HCT116 (cell line): ENCODE data around the gene NHSL2. TPM values are rescaled to one million over a fixed set of nuclear protein-coding genes. Genes with fewer than 3 reads are reported as not detected.

Experiments
- ATAC-seq: fragments of 200-7000 bp; cut with Tn5 transposase; 2 replicates; pipeline ENCODE4 v1.9.1; 2020; ENCODE audit warnings: mild to moderate bottlenecking, moderate library complexity
- BruUV-seq: library from RNA; stranded (reverse); fragments of 400-500 nt; replicated peaks from 2 replicates; lab custom pipeline; 2021; lab: Mats Ljungman, UMichigan
- CTCF ChIA-PET: fragments of 300-600 bp; sonication (Branson Sonifier 250); formaldehyde crosslinking; loops from one replicate; lab custom pipeline; 2021; ENCODE audit warnings: antibody characterized with exemption; lab: Charles Lee
- POLR2A ChIA-PET: fragments of 300-600, 350-600 bp; sonication (Branson Sonifier 250); formaldehyde crosslinking; loops from one replicate; lab custom pipeline; 2021; ENCODE audit warnings: antibody characterized with exemption; lab: Charles Lee
- RAD21 ChIA-PET, 2 experiments: fragments of 300-600 bp; sonication (Branson Sonifier 250); formaldehyde crosslinking; loops; one replicate each; lab custom pipeline; 2023; ENCODE audit warnings: low total read pairs in 2 of 2; ENCODE audit not compliant: uncharacterized antibody in 2 of 2, unreplicated experiment in 2 of 2, low non-redundant PET in 1 of 2; lab: Charles Lee
- DNase-seq: peaks from one replicate; pipeline ENCODE4 v3.0.0-alpha.2; 2010; ENCODE audit warnings: low read depth, low spot score
- H2AFZ ChIP-seq: fragments of 200-600 bp; shearing (Covaris generic), sonication (generic); 2 replicates; pipeline ENCODE4 v1.6.1; 2017; ENCODE audit warnings: low read depth, mixed run types, mixed read lengths, antibody characterized with exemption, low read length; ENCODE audit not compliant: poor library complexity, severe bottlenecking
- H3K27ac ChIP-seq: 2 replicates; pipeline ENCODE4 v1.5.1; 2012; ENCODE audit warnings: low read depth, low read length
- H3K27me3 ChIP-seq: fragments of 200-600 bp; sonication (generic); 2 replicates; pipeline ENCODE4 v1.6.1; 2016; ENCODE audit warnings: mixed run types, low read length, mixed read lengths; ENCODE audit not compliant: insufficient read depth
- H3K36me3 ChIP-seq, 2 experiments: fragments of 200-500 bp in 1 of 2; fragments of 200-600 bp in 1 of 2; sonication (Bioruptor generic) in 1 of 2; sonication (generic) in 1 of 2; 2 replicates each; pipeline versions ENCODE4 v1.5.1 to v1.6.1; 2014 to 2016; ENCODE audit warnings: low read length in 2 of 2, inconsistent platforms in 1 of 2, mixed read lengths in 1 of 2, mixed run types in 1 of 2; ENCODE audit not compliant: insufficient read depth in 2 of 2, control insufficient read depth in 1 of 2
- H3K4me1 ChIP-seq, 2 experiments: fragments of 200-600 bp in 1 of 2; sonication (generic) in 1 of 2; 2 replicates each; pipeline versions ENCODE4 v1.5.1 to v1.6.1; 2012 to 2017; ENCODE audit warnings: low read length in 2 of 2, inconsistent platforms in 1 of 2, mild to moderate bottlenecking in 1 of 2, mixed read lengths in 1 of 2, mixed run types in 1 of 2, moderate library complexity in 1 of 2; ENCODE audit not compliant: insufficient read depth in 2 of 2, control insufficient read depth in 1 of 2
- H3K4me2 ChIP-seq: fragments of 200-600 bp; sonication (generic); 2 replicates; pipeline ENCODE4 v1.6.1; 2017; ENCODE audit warnings: mixed run types, low read length, mixed read lengths
- H3K4me3 ChIP-seq, 2 experiments: fragments of 200-600 bp in 1 of 2; sonication (generic) in 1 of 2; replicated peaks in 1 of 2; 2 replicates each; pipeline ENCODE4 v1.5.1; 2011 to 2016; ENCODE audit warnings: low read length in 2 of 2, control low read depth in 1 of 2, low read depth in 1 of 2, mild to moderate bottlenecking in 1 of 2, mixed read lengths in 1 of 2, mixed run types in 1 of 2
- H3K79me2 ChIP-seq: fragments of 200-600 bp; sonication (generic); 2 replicates; pipeline ENCODE4 v1.6.1; 2017; ENCODE audit warnings: mild to moderate bottlenecking, mixed run types, low read length, moderate library complexity, mixed read lengths; ENCODE audit not compliant: insufficient read depth
- H3K9ac ChIP-seq: fragments of 200-600 bp; sonication (generic); 2 replicates; pipeline ENCODE4 v1.6.1; 2016; ENCODE audit warnings: low read length, mixed read lengths
- H3K9me2 ChIP-seq: fragments of 200-600 bp; sonication (generic), shearing (Covaris generic); 2 replicates; pipeline ENCODE4 v1.6.1; 2017; ENCODE audit warnings: mixed run types, mild to moderate bottlenecking, moderate library complexity; ENCODE audit not compliant: insufficient read depth
- H3K9me3 ChIP-seq, 2 experiments: fragments of 200-500 bp in 1 of 2; fragments of 200-600 bp in 1 of 2; sonication (Bioruptor generic) in 1 of 2; sonication (generic) in 1 of 2; 2 replicates each; pipeline ENCODE4 v1.6.1; 2014 to 2017; ENCODE audit warnings: low read length in 2 of 2, mixed read lengths in 2 of 2, inconsistent platforms in 1 of 2, low read depth in 1 of 2, mild to moderate bottlenecking in 1 of 2, mixed run types in 1 of 2, moderate library complexity in 1 of 2; ENCODE audit not compliant: control insufficient read depth in 1 of 2, insufficient read depth in 1 of 2
- H4K20me1 ChIP-seq: fragments of 200-600 bp; sonication (generic), shearing (Covaris generic); 2 replicates; pipeline ENCODE4 v1.6.1; 2017; ENCODE audit warnings: mixed run types, mild to moderate bottlenecking, moderate library complexity; ENCODE audit not compliant: insufficient read depth
- CBX3 ChIP-seq: IDR thresholded peaks from 2 replicates; pipeline ENCODE4 v1.6.1; 2012; ENCODE audit warnings: low read depth
- CEBPB ChIP-seq: IDR thresholded peaks from 2 replicates; pipeline ENCODE4 v1.6.1; 2012; ENCODE audit warnings: low read depth
- EGR1 ChIP-seq: IDR thresholded peaks from 2 replicates; pipeline ENCODE4 v1.6.1; 2012; ENCODE audit warnings: low read depth
- ELF1 ChIP-seq: IDR thresholded peaks from 2 replicates; pipeline ENCODE4 v1.6.1; 2012; ENCODE audit warnings: low read depth, borderline replicate concordance
- EZH2 ChIP-seq: fragments of 200-600 bp; sonication (generic); IDR thresholded peaks from 2 replicates; pipeline ENCODE4 v1.6.1; 2017; ENCODE audit warnings: antibody characterized with exemption, mixed run types
- EZH2phosphoT487 ChIP-seq: fragments of 200-600 bp; IDR thresholded peaks from 2 replicates; pipeline ENCODE4 v1.6.1; 2018; ENCODE audit warnings: antibody characterized with exemption, borderline replicate concordance
- MAX ChIP-seq: IDR thresholded peaks from 2 replicates; pipeline ENCODE4 v1.6.1; 2012
- POLR2A ChIP-seq: IDR thresholded peaks from 2 replicates; pipeline ENCODE4 v1.7.0; 2011; ENCODE audit warnings: borderline replicate concordance; ENCODE audit not compliant: insufficient read depth, insufficient read length; ENCODE audit errors: extremely low read depth
- POLR2AphosphoS5 ChIP-seq: IDR thresholded peaks from 2 replicates; pipeline ENCODE4 v1.6.1; 2011; ENCODE audit warnings: mild to moderate bottlenecking, low read depth, low read length, moderate library complexity
- RAD21 ChIP-seq: IDR thresholded peaks from 2 replicates; pipeline ENCODE4 v1.6.1; 2012; ENCODE audit warnings: low read depth, mild to moderate bottlenecking
- SIN3A ChIP-seq: IDR thresholded peaks from 2 replicates; pipeline ENCODE4 v1.6.1; 2012; ENCODE audit warnings: low read depth
- SP1 ChIP-seq: IDR thresholded peaks from 2 replicates; pipeline ENCODE4 v1.6.1; 2012; ENCODE audit warnings: low read depth
- SRF ChIP-seq: IDR thresholded peaks from 2 replicates; pipeline ENCODE4 v1.6.1; 2012; ENCODE audit warnings: low read depth
- ZBTB33 ChIP-seq: IDR thresholded peaks from 2 replicates; pipeline ENCODE4 v1.6.1; 2011; ENCODE audit warnings: mild to moderate bottlenecking, low read length, moderate library complexity; ENCODE audit not compliant: insufficient replicate concordance; ENCODE audit errors: extremely low read depth
- ZFX ChIP-seq: fragments of 450-650 bp; IDR thresholded peaks from 2 replicates; pipeline ENCODE4 v1.6.1; 2017
- intact Hi-C: fragments of 100-400 bp; cut with micrococcal nuclease; formaldehyde crosslinking; loops from 2 replicates; pipeline ENCODE4 v1.10.0; 2022
- total RNA-seq: library from RNA; stranded (reverse); gene quantifications from one replicate; pipeline ENCODE4 v1.2.1, GENCODE V29; 2021; ENCODE audit not compliant: unreplicated experiment
- TF ChIP-seq, protein P1 (sequence below): IDR thresholded peaks from 2 replicates; pipeline ENCODE4 v1.6.1; 2012
- TF ChIP-seq, protein P2 (sequence below): IDR thresholded peaks from 2 replicates; pipeline ENCODE4 v1.6.1; 2012; ENCODE audit warnings: low read depth
- TF ChIP-seq, protein P3 (sequence below), 3 experiments: fragments of 200-600 bp in 1 of 3; sonication (generic) in 1 of 3; IDR thresholded peaks in 2 of 3; conservative IDR thresholded peaks in 1 of 3; 2 replicates each; pipeline ENCODE4 v1.5.1; 2012 to 2017; ENCODE audit warnings: low read depth in 2 of 3, low read length in 2 of 3, antibody characterized with exemption in 1 of 3, borderline replicate concordance in 1 of 3, control low read depth in 1 of 3, mild to moderate bottlenecking in 1 of 3, mixed read lengths in 1 of 3, mixed run types in 1 of 3, moderate library complexity in 1 of 3; ENCODE audit not compliant: insufficient read depth in 1 of 3

The NHSL2 gene
- total RNA-seq, 1 experiment from 2014 or later: 0.22 TPM

DNA sequence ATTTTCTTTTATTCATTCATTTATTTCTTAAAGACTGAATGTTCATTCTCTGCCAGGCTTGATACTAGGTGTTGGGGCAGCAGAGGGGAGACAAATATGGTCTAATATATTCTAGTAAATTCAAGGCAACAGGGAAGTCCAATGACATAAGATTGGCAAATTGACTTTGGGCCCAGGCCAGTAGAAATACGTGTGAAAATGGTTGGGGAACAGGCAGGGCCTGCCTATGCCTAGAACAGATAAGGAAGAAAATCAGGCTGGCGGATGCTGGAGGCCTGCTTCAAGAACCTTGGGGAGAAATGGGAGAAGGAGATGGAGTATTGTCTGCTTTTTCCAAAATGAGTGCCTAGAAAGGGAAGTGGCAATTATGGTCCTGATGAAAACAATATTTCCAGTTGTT, 112.4 kb downstream of the NHSL2 start:
- ChIA-PET CTCF (interaction anchor here (1.8 kb wide), 1 partner anchor 19 kb away, joined by 6 read pairs; no protein-coding TSS in a partner anchor), POLR2A (no interaction called here), RAD21 (no interaction called here)
- Histone ChIP-seq H3K27ac (no peak overlapping the region), H4K20me1 (no peaks in the 10 kb centered on the region), H3K9me2 (no peaks in the 10 kb centered on the region), H3K27me3 (no peaks in the 10 kb centered on the region), H3K4me1 (peaks cover 5 to 11% of the 10 kb centered on the region in 2 experiments; a peak in 3 of 4 replicates), H3K9me3 (no peaks in the 10 kb centered on the region), H3K4me3 (no peak overlapping the region), H3K36me3 (no peaks in the 10 kb centered on the region), H3K79me2 (no peaks in the 10 kb centered on the region), H3K4me2 (no peak overlapping the region), H3K9ac (no peak overlapping the region), H2AFZ (no peak overlapping the region)
- intact Hi-C loops: no loop called here
- ATAC-seq (no peak), DNase-seq (no peak)
- no TSS peak for BruUV-seq
- TF ChIP-seq ELF1 (no peak), SRF (no peak), RAD21 (no peak), CEBPB (no peak), CBX3 (no peak), POLR2AphosphoS5 (no peak), ZFX (no peak), SP1 (no peak), SIN3A (no peak), EGR1 (no peak), POLR2A (no peak), EZH2phosphoT487 (no peak), ZBTB33 (no peak), EZH2 (no peak), MAX (no peak)
- TF ChIP-seq, protein P1, sequence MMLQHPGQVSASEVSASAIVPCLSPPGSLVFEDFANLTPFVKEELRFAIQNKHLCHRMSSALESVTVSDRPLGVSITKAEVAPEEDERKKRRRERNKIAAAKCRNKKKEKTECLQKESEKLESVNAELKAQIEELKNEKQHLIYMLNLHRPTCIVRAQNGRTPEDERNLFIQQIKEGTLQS: no peak
- TF ChIP-seq, protein P2, sequence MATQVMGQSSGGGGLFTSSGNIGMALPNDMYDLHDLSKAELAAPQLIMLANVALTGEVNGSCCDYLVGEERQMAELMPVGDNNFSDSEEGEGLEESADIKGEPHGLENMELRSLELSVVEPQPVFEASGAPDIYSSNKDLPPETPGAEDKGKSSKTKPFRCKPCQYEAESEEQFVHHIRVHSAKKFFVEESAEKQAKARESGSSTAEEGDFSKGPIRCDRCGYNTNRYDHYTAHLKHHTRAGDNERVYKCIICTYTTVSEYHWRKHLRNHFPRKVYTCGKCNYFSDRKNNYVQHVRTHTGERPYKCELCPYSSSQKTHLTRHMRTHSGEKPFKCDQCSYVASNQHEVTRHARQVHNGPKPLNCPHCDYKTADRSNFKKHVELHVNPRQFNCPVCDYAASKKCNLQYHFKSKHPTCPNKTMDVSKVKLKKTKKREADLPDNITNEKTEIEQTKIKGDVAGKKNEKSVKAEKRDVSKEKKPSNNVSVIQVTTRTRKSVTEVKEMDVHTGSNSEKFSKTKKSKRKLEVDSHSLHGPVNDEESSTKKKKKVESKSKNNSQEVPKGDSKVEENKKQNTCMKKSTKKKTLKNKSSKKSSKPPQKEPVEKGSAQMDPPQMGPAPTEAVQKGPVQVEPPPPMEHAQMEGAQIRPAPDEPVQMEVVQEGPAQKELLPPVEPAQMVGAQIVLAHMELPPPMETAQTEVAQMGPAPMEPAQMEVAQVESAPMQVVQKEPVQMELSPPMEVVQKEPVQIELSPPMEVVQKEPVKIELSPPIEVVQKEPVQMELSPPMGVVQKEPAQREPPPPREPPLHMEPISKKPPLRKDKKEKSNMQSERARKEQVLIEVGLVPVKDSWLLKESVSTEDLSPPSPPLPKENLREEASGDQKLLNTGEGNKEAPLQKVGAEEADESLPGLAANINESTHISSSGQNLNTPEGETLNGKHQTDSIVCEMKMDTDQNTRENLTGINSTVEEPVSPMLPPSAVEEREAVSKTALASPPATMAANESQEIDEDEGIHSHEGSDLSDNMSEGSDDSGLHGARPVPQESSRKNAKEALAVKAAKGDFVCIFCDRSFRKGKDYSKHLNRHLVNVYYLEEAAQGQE: no peak
- TF ChIP-seq, protein P3, sequence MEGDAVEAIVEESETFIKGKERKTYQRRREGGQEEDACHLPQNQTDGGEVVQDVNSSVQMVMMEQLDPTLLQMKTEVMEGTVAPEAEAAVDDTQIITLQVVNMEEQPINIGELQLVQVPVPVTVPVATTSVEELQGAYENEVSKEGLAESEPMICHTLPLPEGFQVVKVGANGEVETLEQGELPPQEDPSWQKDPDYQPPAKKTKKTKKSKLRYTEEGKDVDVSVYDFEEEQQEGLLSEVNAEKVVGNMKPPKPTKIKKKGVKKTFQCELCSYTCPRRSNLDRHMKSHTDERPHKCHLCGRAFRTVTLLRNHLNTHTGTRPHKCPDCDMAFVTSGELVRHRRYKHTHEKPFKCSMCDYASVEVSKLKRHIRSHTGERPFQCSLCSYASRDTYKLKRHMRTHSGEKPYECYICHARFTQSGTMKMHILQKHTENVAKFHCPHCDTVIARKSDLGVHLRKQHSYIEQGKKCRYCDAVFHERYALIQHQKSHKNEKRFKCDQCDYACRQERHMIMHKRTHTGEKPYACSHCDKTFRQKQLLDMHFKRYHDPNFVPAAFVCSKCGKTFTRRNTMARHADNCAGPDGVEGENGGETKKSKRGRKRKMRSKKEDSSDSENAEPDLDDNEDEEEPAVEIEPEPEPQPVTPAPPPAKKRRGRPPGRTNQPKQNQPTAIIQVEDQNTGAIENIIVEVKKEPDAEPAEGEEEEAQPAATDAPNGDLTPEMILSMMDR (IDR thresholded peaks at IDR 0.05 in 2 of 3, conservative IDR thresholded peaks at IDR 0.05 in 1 of 3; ENCODE audit: borderline replicate concordance in 1 of 3, insufficient read depth in 1 of 3, low read depth in 2 of 3, low read length in 2 of 3): no peak
